ENCODE measurements around the gene DDX42. TPM values are rescaled to one million over a fixed set of nuclear protein-coding genes. Genes with fewer than 3 reads are reported as not detected.

Gene DDX42
- total RNA-seq, 2 donors from 2014 or later: 71.0 to 105 TPM

GRCh38 chr17:63823659-63824331 lies 49.8 kb downstream of the DDX42 start:
- H3K27me3 ChIP-seq (replicated peaks; ENCODE audit: insufficient read depth): no peaks in the 10 kb centered on the region
- no peak for TF ChIP-seq CTCF (IDR thresholded peaks at IDR 0.05)
- no peak for TF ChIP-seq POLR2A (IDR thresholded peaks at IDR 0.05)
- no peak for TF ChIP-seq POLR2AphosphoS5 (IDR thresholded peaks at IDR 0.05)
- H3K27ac ChIP-seq: no peak overlapping the region
- H3K36me3 ChIP-seq: peaks cover 23 to 45% of the 10 kb centered on the region in 2 donors
- H3K4me3 ChIP-seq: no peak overlapping the region
- DNase-seq (ENCODE audit: low spot score): no peak
- WGBS: 95% methylated on average over 13 of the region's 13 CpGs
- intact Hi-C loops (cut with DNase I): no loop called here
- peaks cover 4% of the 10 kb centered on the region for H3K4me1 ChIP-seq (replicated peaks)
- no peaks in the 10 kb centered on the region for H3K9me3 ChIP-seq

GRCh38 chr17:63824362-63824761 lies 50.4 kb downstream of the DDX42 start:
- H3K27ac ChIP-seq: no peak overlapping the region
- H3K36me3 ChIP-seq: peaks cover 23 to 45% of the 10 kb centered on the region in 2 donors
- no peak overlapping the region for H3K4me3 ChIP-seq
- 94% methylated on average over 9 of the region's 9 CpGs for WGBS
- H3K4me1 ChIP-seq (replicated peaks): peaks cover 5% of the 10 kb centered on the region
- H3K27me3 ChIP-seq (replicated peaks; ENCODE audit: insufficient read depth): no peaks in the 10 kb centered on the region
- no peak for DNase-seq (ENCODE audit: low spot score)
- H3K9me3 ChIP-seq: no peaks in the 10 kb centered on the region
- TF ChIP-seq POLR2AphosphoS5 (IDR thresholded peaks at IDR 0.05) (no peak), CTCF (IDR thresholded peaks at IDR 0.05) (no peak), POLR2A (IDR thresholded peaks at IDR 0.05) (no peak)
- intact Hi-C loops (cut with DNase I): no loop called here

GRCh38 chr17:63826468-63827001 lies 52.6 kb downstream of the DDX42 start:
- peak overlapping the region; percentile 89 to 90 for H3K27ac ChIP-seq
- no peaks in the 10 kb centered on the region for H3K9me3 ChIP-seq
- H3K4me1 ChIP-seq (replicated peaks): peaks cover 5% of the 10 kb centered on the region
- DNase-seq (ENCODE audit: low spot score): peak; percentile 23
- H3K36me3 ChIP-seq: peaks cover 25 to 52% of the 10 kb centered on the region in 2 donors
- H3K4me3 ChIP-seq: peak overlapping the region; percentile 60 to 73
- intact Hi-C loops (cut with DNase I): loop anchor here (5.0 kb wide), 1 partner anchor 54 kb away; the partner anchor contains the start of genes CCDC47 and DDX42
- no peaks in the 10 kb centered on the region for H3K27me3 ChIP-seq (replicated peaks; ENCODE audit: insufficient read depth)
- no peak for TF ChIP-seq POLR2AphosphoS5 (IDR thresholded peaks at IDR 0.05)
- no peak for TF ChIP-seq POLR2A (IDR thresholded peaks at IDR 0.05)
- TF ChIP-seq CTCF (IDR thresholded peaks at IDR 0.05): no peak
- WGBS: under 1% methylated on average over 31 of the region's 31 CpGs

GRCh38 chr17:63827002-63827800 lies 53.2 kb downstream of the DDX42 start, which contains the start of the genes FTSJ3 and PSMC5:
Gene FTSJ3, minus strand, starts transcription at chr17:63827663. Its CDS starts 761 bp downstream, at chr17:63826902.
Gene PSMC5, plus strand, starts transcription at chr17:63827431. Its CDS starts 60 bp downstream, at chr17:63827491.
- peak within 1 kb of the TSS; percentile 89 to 90 for H3K27ac ChIP-seq
- peak within 1 kb of the TSS; percentile 60 to 73 for H3K4me3 ChIP-seq
- under 1% methylated on average over 58 of the region's 58 CpGs for WGBS
- H3K27me3 ChIP-seq (replicated peaks; ENCODE audit: insufficient read depth): no peaks in the 10 kb centered on the region
- H3K36me3 ChIP-seq: peaks cover 24 to 46% of the 10 kb centered on the region in 2 donors
- no peaks in the 10 kb centered on the region for H3K9me3 ChIP-seq
- H3K4me1 ChIP-seq (replicated peaks): peaks cover 5% of the 10 kb centered on the region
- TF ChIP-seq POLR2AphosphoS5 (IDR thresholded peaks at IDR 0.05) (peak; percentile 91), CTCF (IDR thresholded peaks at IDR 0.05) (peak in 3 of 4 experiments; percentile 27 to 62 (median 55)), POLR2A (IDR thresholded peaks at IDR 0.05) (peak; percentile 62)
- peak; percentile 95 for DNase-seq (ENCODE audit: low spot score)
- intact Hi-C loops (cut with DNase I): loop anchor here (5.0 kb wide), 1 partner anchor 55 kb away; the partner anchor contains the start of genes CCDC47 and DDX42

All from prostate gland (tissue), 2 donors.